CD14-positive monocyte (primary cell): ENCODE data around the gene MORN4. TPM values are rescaled to one million over a fixed set of nuclear protein-coding genes. Genes with fewer than 3 reads are reported as not detected.
A peak's percentile ranks its signal among the peaks of the same experiment; 100 is the strongest.

Source experiments
- DNase-seq, 3 donors: peaks; one replicate each; pipeline ENCODE4 v3.0.0-alpha.2; 2011 to 2022
- H2AFZ ChIP-seq: 2 replicates; pipeline ENCODE4 v1.6.0; 2012; ENCODE audit warnings: mild to moderate bottlenecking, low read depth, low read length, inconsistent platforms; ENCODE audit not compliant: insufficient read depth, poor library complexity, severe bottlenecking
- H3K27ac ChIP-seq, 2 donors: 1 replicate in 1 of 2; 2 replicates in 1 of 2; pipeline ENCODE4 v1.5.1; 2012 to 2013; ENCODE audit warnings: low read length in 2 of 2, control low read depth in 1 of 2, inconsistent platforms in 1 of 2, low read depth in 1 of 2, mild to moderate bottlenecking in 1 of 2
- H3K27me3 ChIP-seq, 2 donors: one replicate each; pipeline versions ENCODE4 v1.6.0 to v1.6.1; 2011 to 2013; ENCODE audit warnings: low read length in 2 of 2; ENCODE audit not compliant: control insufficient read depth in 2 of 2, insufficient read depth in 2 of 2
- H3K36me3 ChIP-seq, 2 donors: replicated peaks in 1 of 2; 1 replicate in 1 of 2; 2 replicates in 1 of 2; pipeline versions ENCODE4 v1.5.1 to v1.6.1; 2012 to 2013; ENCODE audit warnings: low read length in 2 of 2, control low read depth in 1 of 2, inconsistent platforms in 1 of 2, mild to moderate bottlenecking in 1 of 2; ENCODE audit not compliant: insufficient read depth in 2 of 2, control insufficient read depth in 1 of 2
- H3K4me1 ChIP-seq, 2 donors: 1 replicate in 1 of 2; 2 replicates in 1 of 2; pipeline versions ENCODE4 v1.5.1 to v1.6.1; 2012 to 2013; ENCODE audit warnings: low read length in 2 of 2, control low read depth in 1 of 2, inconsistent platforms in 1 of 2, mild to moderate bottlenecking in 1 of 2, moderate library complexity in 1 of 2; ENCODE audit not compliant: insufficient read depth in 2 of 2, control insufficient read depth in 1 of 2
- H3K4me2 ChIP-seq: replicated peaks from 2 replicates; pipeline ENCODE3; 2012; ENCODE audit warnings: low read length, moderate library complexity, mild to moderate bottlenecking; ENCODE audit not compliant: poor library complexity, severe bottlenecking; ENCODE audit errors: extremely low read depth
- H3K4me3 ChIP-seq, 3 experiments: fragments of 200-600 bp in 1 of 3; sonication (generic) in 1 of 3; replicated peaks in 1 of 3; 1 replicate in 2 of 3; 2 replicates in 1 of 3; pipeline ENCODE4 v1.5.1; 2011 to 2013; ENCODE audit warnings: low read length in 3 of 3, mild to moderate bottlenecking in 3 of 3, control low read depth in 2 of 3, low read depth in 2 of 3, inconsistent platforms in 1 of 3, moderate library complexity in 1 of 3
- H3K79me2 ChIP-seq: 2 replicates; pipeline ENCODE4 v1.6.0; 2012; ENCODE audit warnings: mild to moderate bottlenecking, control low read depth, inconsistent platforms, low read length, moderate library complexity; ENCODE audit not compliant: insufficient read depth
- H3K9ac ChIP-seq: 2 replicates; pipeline ENCODE4 v1.6.0; 2017; ENCODE audit warnings: low read length, mild to moderate bottlenecking; ENCODE audit not compliant: insufficient read depth, poor library complexity, severe bottlenecking
- H3K9me3 ChIP-seq, 2 donors: replicated peaks in 1 of 2; 1 replicate in 1 of 2; 2 replicates in 1 of 2; pipeline versions ENCODE4 v1.5.1 to v1.6.1; 2012 to 2013; ENCODE audit warnings: low read length in 2 of 2, control low read depth in 1 of 2; ENCODE audit not compliant: control insufficient read depth in 1 of 2, insufficient read depth in 1 of 2
- H4K20me1 ChIP-seq: 2 replicates; pipeline ENCODE4 v1.6.0; 2012; ENCODE audit warnings: mild to moderate bottlenecking, low read length, control low read depth, moderate library complexity; ENCODE audit not compliant: insufficient read depth
- H3K27ac Mint-ChIP-seq, 7 donors: one replicate each; pipeline ENCODE4 v1.8.0; 2020; ENCODE audit warnings: mild to moderate bottlenecking in 7 of 7, mixed read lengths in 7 of 7, moderate library complexity in 6 of 7, inconsistent platforms in 2 of 7
- H3K27me3 Mint-ChIP-seq, 3 donors: one replicate each; pipeline ENCODE4 v1.8.0; 2021 to 2022; ENCODE audit warnings: low read depth in 3 of 3, mild to moderate bottlenecking in 3 of 3, mixed read lengths in 3 of 3, moderate library complexity in 3 of 3, inconsistent platforms in 1 of 3
- H3K36me3 Mint-ChIP-seq, 2 donors: one replicate each; pipeline ENCODE4 v1.8.0; 2020; ENCODE audit warnings: mixed read lengths in 2 of 2, inconsistent platforms in 1 of 2, mild to moderate bottlenecking in 1 of 2
- H3K4me1 Mint-ChIP-seq: one replicate; pipeline ENCODE4 v1.8.0; 2020; ENCODE audit warnings: mild to moderate bottlenecking, mixed read lengths
- H3K4me3 Mint-ChIP-seq, 2 donors: one replicate each; pipeline ENCODE4 v1.8.0; 2020; ENCODE audit warnings: mild to moderate bottlenecking in 2 of 2, mixed read lengths in 2 of 2, moderate library complexity in 1 of 2
- H3K9me3 Mint-ChIP-seq, 7 donors: one replicate each; pipeline ENCODE4 v1.8.0; 2020 to 2022; ENCODE audit warnings: mixed read lengths in 7 of 7, mild to moderate bottlenecking in 6 of 7, moderate library complexity in 6 of 7, inconsistent platforms in 2 of 7
- CTCF ChIP-seq: fragments of 200-600 bp; IDR thresholded peaks from one replicate; pipeline ENCODE4 v1.8.0; 2022; ENCODE audit warnings: antibody characterized with exemption, mild to moderate bottlenecking
- WGBS: methylation state at CpG from one replicate; pipeline ENCODE4 v1.1.5; 2013; ENCODE audit warnings: missing lambda C conversion rate; ENCODE audit not compliant: insufficient coverage; 5-methylcytosine and 5-hydroxymethylcytosine counted together
- intact Hi-C, 2 donors: fragments of 100-400 bp; cut with micrococcal nuclease; formaldehyde crosslinking; loops; one replicate each; pipeline versions ENCODE4 v1.15.0 to v1.15.1; 2023
- polyA plus RNA-seq, 3 donors: library from polyadenylated mRNA; depleted of rRNA in 1 of 3; unstranded in 2 of 3; stranded (reverse) in 1 of 3; fragments of 300-500 nt in 2 of 3; fragments of >200 nt in 1 of 3; fragmentation: Illumina TruSeq in 2 of 3; gene quantifications; 1 replicate in 2 of 3; 2 replicates in 1 of 3; pipeline ENCODE4 v1.2.3, GENCODE V29; 2012 to 2021

MORN4 gene
- polyA plus RNA-seq, 3 donors = not detected

GRCh38 chr10:97648562-97649404 lies 15.5 kb upstream of the MORN4 start:
- Histone ChIP-seq H2AFZ (no peak overlapping the region), H3K27ac (peak overlapping the region; percentile 50 to 96), H4K20me1 (peaks cover 9% of the 10 kb centered on the region), H3K79me2 (no peaks in the 10 kb centered on the region), H3K9ac (peak overlapping the region; percentile 63), H3K36me3 (peaks cover 26 to 57% of the 10 kb centered on the region in 2 donors), H3K4me2 (peak overlapping the region; percentile 44), H3K27me3 (no peaks in the 10 kb centered on the region), H3K4me1 (peaks cover 41 to 42% of the 10 kb centered on the region in 2 donors), H3K9me3 (no peaks in the 10 kb centered on the region), H3K4me3 (peak overlapping the region in 1 of 3 experiments; percentile 40)
- intact Hi-C loops = loop anchor here in 1 of 2 donors (5.0 kb wide), 1 partner anchor 106 kb away; no protein-coding TSS in a partner anchor
- no peaks in the 10 kb centered on the region for H3K9me3 Mint-ChIP-seq
- no peaks in the 10 kb centered on the region for H3K27me3 Mint-ChIP-seq
- TF ChIP-seq CTCF = no peak
- H3K4me3 Mint-ChIP-seq = peak overlapping the region; percentile 28 to 45
- H3K27ac Mint-ChIP-seq = peak overlapping the region; percentile 89 to 97 (median 95)
- H3K4me1 Mint-ChIP-seq = peaks cover 47% of the 10 kb centered on the region
- 65% methylated on average over 5 of the region's 5 CpGs for WGBS
- DNase-seq = peak; percentile 86 to 93 (median 87)
- H3K36me3 Mint-ChIP-seq = peaks cover 57 to 58% of the 10 kb centered on the region in 2 donors

- Mint-ChIP-seq H3K4me1 (peaks cover 41% of the 10 kb centered on the region), H3K27me3 (no peaks in the 10 kb centered on the region)
- WGBS = 100% methylated on average over 1 of the region's 1 CpG
These were observed 14.3 kb upstream of the MORN4 start for GRCh38 chr10:97647556-97647955.

More at GRCh38 chr10:97647556-97647955, 14.3 kb upstream of the MORN4 start:
- TF ChIP-seq CTCF = no peak
- H3K27ac Mint-ChIP-seq = peak overlapping the region; percentile 89 to 97 (median 94)
- DNase-seq = peak; percentile 36 to 73 (median 57)
- intact Hi-C loops = loop anchor here in 1 of 2 donors (5.0 kb wide), 1 partner anchor 105 kb away; no protein-coding TSS in a partner anchor
- H3K9me3 Mint-ChIP-seq = no peaks in the 10 kb centered on the region
- peaks cover 15% of the 10 kb centered on the region for H4K20me1 ChIP-seq
- H3K4me1 ChIP-seq = peaks cover 29 to 31% of the 10 kb centered on the region in 2 donors
- H3K27ac ChIP-seq = peak overlapping the region; percentile 10 to 96
- H3K9ac ChIP-seq = no peak overlapping the region
- H3K4me2 ChIP-seq = no peak overlapping the region
- H3K79me2 ChIP-seq = peaks cover 6% of the 10 kb centered on the region
- H3K36me3 Mint-ChIP-seq = peaks cover 57 to 64% of the 10 kb centered on the region in 2 donors
- H3K36me3 ChIP-seq = peaks cover 25 to 53% of the 10 kb centered on the region in 2 donors
- H3K9me3 ChIP-seq = no peaks in the 10 kb centered on the region
- H3K4me3 Mint-ChIP-seq = no peak overlapping the region
- H3K4me3 ChIP-seq = no peak overlapping the region
- no peak overlapping the region for H2AFZ ChIP-seq
- no peaks in the 10 kb centered on the region for H3K27me3 ChIP-seq
